ENCODE results near the gene GPA33.

GPA33 gene

DNA sequence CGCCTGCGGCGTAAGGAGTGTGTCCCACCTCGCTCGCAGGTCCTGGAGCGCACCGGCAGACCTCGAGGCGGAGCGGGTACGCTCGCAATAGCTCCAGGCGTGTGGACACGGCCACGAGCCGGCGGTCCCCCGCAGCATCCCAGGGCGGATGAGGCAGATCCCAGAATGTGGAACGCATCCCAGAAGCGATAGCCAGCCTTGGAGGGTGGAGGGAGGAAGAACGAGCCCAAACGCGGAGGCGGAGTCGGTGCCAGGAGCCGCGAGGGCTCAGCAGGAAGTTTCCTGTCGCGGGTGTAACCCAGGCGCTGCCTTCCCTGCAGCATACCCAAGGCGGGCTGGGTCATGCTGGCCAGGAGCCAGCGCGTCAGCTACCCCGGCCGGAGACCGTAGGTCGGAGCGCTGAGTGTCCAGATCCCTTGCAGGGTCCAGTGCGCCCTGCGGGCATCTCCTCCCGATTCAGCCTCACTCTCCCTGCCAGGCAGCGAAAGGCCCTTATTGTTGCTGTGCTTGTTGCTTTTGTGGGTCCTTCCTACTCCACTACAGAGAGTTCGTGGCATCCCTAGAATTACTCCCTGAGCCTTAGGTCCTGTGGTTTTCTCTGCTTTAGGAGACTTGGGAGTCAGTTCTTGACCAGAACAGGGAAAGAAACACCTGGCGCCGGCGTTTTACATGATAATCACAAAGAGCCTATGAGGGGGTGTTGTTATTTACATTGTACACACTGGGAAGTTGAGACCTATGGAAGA lies 31.4 kb upstream of the GPA33 start:
- no peak overlapping the region for H2AFZ ChIP-seq (ENCODE audit: low read depth, low read length)
- no peaks in the 10 kb centered on the region for H4K20me1 ChIP-seq (ENCODE audit: insufficient read depth, low read length)
- no peak overlapping the region for H3K4me2 ChIP-seq (ENCODE audit: low read length)
- H3K36me3 ChIP-seq (replicated peaks; ENCODE audit: low read depth, low read length), result no peaks in the 10 kb centered on the region
- H3K79me2 ChIP-seq (ENCODE audit: low read length), result no peaks in the 10 kb centered on the region
- no peak overlapping the region for H3K27ac ChIP-seq (ENCODE audit: low read length)
- H3K9ac ChIP-seq (ENCODE audit: low read length), result no peak overlapping the region
- 0 out of 2 replicates have a peak, but pooled peaks cover 3% of the 10 kb centered on the region for H3K27me3 ChIP-seq (ENCODE audit: low read depth, low read length)
- H3K9me3 ChIP-seq (ENCODE audit: insufficient read depth, low read length), result no peaks in the 10 kb centered on the region
- no peaks in the 10 kb centered on the region for H3K4me1 ChIP-seq (ENCODE audit: low read length)
- no peak for TF ChIP-seq EZH2phosphoT487 (IDR thresholded peaks at IDR 0.05; ENCODE audit: low read depth)
- TF ChIP-seq, protein P1, sequence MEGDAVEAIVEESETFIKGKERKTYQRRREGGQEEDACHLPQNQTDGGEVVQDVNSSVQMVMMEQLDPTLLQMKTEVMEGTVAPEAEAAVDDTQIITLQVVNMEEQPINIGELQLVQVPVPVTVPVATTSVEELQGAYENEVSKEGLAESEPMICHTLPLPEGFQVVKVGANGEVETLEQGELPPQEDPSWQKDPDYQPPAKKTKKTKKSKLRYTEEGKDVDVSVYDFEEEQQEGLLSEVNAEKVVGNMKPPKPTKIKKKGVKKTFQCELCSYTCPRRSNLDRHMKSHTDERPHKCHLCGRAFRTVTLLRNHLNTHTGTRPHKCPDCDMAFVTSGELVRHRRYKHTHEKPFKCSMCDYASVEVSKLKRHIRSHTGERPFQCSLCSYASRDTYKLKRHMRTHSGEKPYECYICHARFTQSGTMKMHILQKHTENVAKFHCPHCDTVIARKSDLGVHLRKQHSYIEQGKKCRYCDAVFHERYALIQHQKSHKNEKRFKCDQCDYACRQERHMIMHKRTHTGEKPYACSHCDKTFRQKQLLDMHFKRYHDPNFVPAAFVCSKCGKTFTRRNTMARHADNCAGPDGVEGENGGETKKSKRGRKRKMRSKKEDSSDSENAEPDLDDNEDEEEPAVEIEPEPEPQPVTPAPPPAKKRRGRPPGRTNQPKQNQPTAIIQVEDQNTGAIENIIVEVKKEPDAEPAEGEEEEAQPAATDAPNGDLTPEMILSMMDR (IDR thresholded peaks at IDR 0.05; ENCODE audit: low read depth, low read length), result no peak
- no peak overlapping the region for H3K4me3 ChIP-seq (ENCODE audit: low read length)

DNA sequence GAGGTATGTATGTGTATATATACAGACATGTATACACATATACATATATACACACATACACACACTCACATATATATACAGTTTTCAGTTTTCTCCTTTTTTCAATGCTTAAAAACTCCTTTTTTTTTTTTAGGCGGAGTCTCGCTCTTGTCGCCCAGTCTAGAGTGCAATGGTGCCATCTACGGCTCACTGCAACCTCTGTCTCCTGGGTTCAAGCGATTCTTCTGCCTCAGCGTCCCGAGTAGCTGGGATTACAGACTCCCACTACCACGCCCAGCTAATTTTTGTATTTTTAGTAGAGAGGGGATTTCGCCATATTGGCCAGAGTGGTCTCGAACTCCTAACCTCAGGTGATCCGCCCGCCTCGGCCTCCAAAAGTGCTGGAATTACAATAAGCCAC lies 30.7 kb upstream of the GPA33 start:
- Histone ChIP-seq H3K27me3 (ENCODE audit: low read depth, low read length) (peaks cover 8% of the 10 kb centered on the region), H3K36me3 (replicated peaks; ENCODE audit: low read depth, low read length) (no peaks in the 10 kb centered on the region), H3K4me1 (ENCODE audit: low read length) (no peaks in the 10 kb centered on the region), H3K27ac (ENCODE audit: low read length) (no peak overlapping the region), H3K9me3 (ENCODE audit: insufficient read depth, low read length) (no peaks in the 10 kb centered on the region), H3K9ac (ENCODE audit: low read length) (no peak overlapping the region), H4K20me1 (ENCODE audit: insufficient read depth, low read length) (no peaks in the 10 kb centered on the region), H3K79me2 (ENCODE audit: low read length) (no peaks in the 10 kb centered on the region), H2AFZ (ENCODE audit: low read depth, low read length) (no peak overlapping the region), H3K4me3 (ENCODE audit: low read length) (no peak overlapping the region), H3K4me2 (ENCODE audit: low read length) (no peak overlapping the region)
- TF ChIP-seq, protein P1 (IDR thresholded peaks at IDR 0.05; ENCODE audit: low read depth, low read length), result no peak
- TF ChIP-seq EZH2phosphoT487 (IDR thresholded peaks at IDR 0.05; ENCODE audit: low read depth), result no peak

DNA sequence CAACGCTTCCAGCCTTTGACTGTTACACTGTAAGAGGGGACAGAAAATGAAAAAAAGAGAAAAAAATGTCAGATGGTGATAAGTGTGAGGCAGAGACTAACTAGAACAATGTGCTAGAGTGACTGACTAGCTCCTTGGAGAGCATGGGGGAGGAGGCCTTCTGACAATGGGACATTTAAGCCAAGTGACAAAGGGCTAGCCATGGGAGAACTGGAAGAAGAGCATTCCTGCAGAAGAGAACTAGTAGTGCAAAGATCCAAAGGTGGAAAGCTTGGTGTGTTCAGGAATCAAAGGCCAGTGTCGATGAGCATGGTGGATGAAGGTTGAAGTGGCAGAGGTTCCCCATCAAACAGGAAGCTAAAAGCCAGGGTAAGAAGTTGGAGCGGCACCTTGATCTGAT lies 29.5 kb upstream of the GPA33 start:
- Histone ChIP-seq H3K27me3 (ENCODE audit: low read depth, low read length) (peaks cover 16% of the 10 kb centered on the region), H3K9me3 (ENCODE audit: insufficient read depth, low read length) (no peaks in the 10 kb centered on the region), H4K20me1 (ENCODE audit: insufficient read depth, low read length) (no peaks in the 10 kb centered on the region), H3K4me3 (ENCODE audit: low read length) (no peak overlapping the region), H3K9ac (ENCODE audit: low read length) (no peak overlapping the region), H3K4me2 (ENCODE audit: low read length) (no peak overlapping the region), H2AFZ (ENCODE audit: low read depth, low read length) (no peak overlapping the region), H3K27ac (ENCODE audit: low read length) (no peak overlapping the region), H3K4me1 (ENCODE audit: low read length) (peaks cover 6% of the 10 kb centered on the region), H3K79me2 (ENCODE audit: low read length) (no peaks in the 10 kb centered on the region), H3K36me3 (replicated peaks; ENCODE audit: low read depth, low read length) (no peaks in the 10 kb centered on the region)
- TF ChIP-seq EZH2phosphoT487 (IDR thresholded peaks at IDR 0.05; ENCODE audit: low read depth), result no peak
- TF ChIP-seq, protein P1 (IDR thresholded peaks at IDR 0.05; ENCODE audit: low read depth, low read length), result no peak

- no peaks in the 10 kb centered on the region for H3K79me2 ChIP-seq (ENCODE audit: low read length)
- no peaks in the 10 kb centered on the region for H3K9me3 ChIP-seq (ENCODE audit: insufficient read depth, low read length)
- H3K27ac ChIP-seq (ENCODE audit: low read length), result no peak overlapping the region
- H3K27me3 ChIP-seq (ENCODE audit: low read depth, low read length), result peaks cover 30% of the 10 kb centered on the region
- H4K20me1 ChIP-seq (ENCODE audit: insufficient read depth, low read length), result no peaks in the 10 kb centered on the region
- no peak overlapping the region for H3K4me2 ChIP-seq (ENCODE audit: low read length)
- TF ChIP-seq, protein P1 (IDR thresholded peaks at IDR 0.05; ENCODE audit: low read depth, low read length), result no peak
- H3K4me1 ChIP-seq (ENCODE audit: low read length), result peaks cover 10% of the 10 kb centered on the region
- no peak overlapping the region for H3K4me3 ChIP-seq (ENCODE audit: low read length)
- H2AFZ ChIP-seq (ENCODE audit: low read depth, low read length), result no peak overlapping the region
- no peak overlapping the region for H3K9ac ChIP-seq (ENCODE audit: low read length)
- H3K36me3 ChIP-seq (replicated peaks; ENCODE audit: low read depth, low read length), result no peaks in the 10 kb centered on the region
These were observed 28.0 kb upstream of the GPA33 start for GRCh38 chr1:167118188-167118587.

All from OCI-LY3 (cell line).